ENCODE results near the gene NAPB.

Gene NAPB

DNA sequence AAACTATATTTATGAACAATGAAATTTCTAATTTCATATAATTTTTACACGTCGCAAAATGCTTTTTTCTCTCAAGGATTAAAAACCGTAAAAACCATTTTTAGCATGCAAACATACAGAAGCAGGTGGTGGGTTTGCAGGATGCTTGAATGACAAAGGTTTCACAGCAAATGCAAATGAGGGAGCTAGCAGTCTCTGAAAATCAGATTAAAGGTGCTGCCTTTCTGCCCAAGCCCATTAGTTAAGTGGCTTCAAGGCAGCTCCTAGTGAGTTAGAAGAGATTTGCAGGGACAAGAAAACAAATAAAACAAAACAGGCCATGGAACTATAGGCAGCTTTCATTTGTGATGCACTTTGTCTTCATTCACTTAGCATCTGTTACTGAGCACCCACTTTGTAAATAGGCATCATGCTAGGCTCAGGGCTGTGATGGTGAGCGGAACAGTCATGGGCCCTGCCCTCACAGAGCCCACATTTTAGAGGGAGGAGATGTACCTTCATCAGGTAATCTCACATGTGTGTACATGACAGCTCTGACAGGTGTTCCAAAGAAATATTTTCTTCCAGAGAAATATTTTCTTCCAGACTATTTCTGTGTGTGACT lies 29.5 kb downstream of the NAPB start:
- Histone ChIP-seq H3K27me3 (replicated peaks; ENCODE audit: control insufficient read depth, insufficient read depth, low read length, poor library complexity, severe bottlenecking) (no peaks in the 10 kb centered on the region), H3K36me3 (ENCODE audit: control insufficient read depth, insufficient read depth, low read length) (peaks cover 27% of the 10 kb centered on the region), H3K4me1 (ENCODE audit: control insufficient read depth, insufficient read depth, low read length, poor library complexity, severe bottlenecking) (no peaks in the 10 kb centered on the region), H3K27ac (ENCODE audit: insufficient read depth, low read length, poor library complexity, severe bottlenecking) (no peak overlapping the region), H3K4me3 (ENCODE audit: insufficient read depth, low read depth, low read length, poor library complexity, severe bottlenecking) (no peak overlapping the region), H3K9me3 (ENCODE audit: control insufficient read depth, low read length) (no peaks in the 10 kb centered on the region)
- no peak for DNase-seq

GRCh38 chr20:23390091-23390774 lies 31.1 kb downstream of the NAPB start:
- H3K36me3 ChIP-seq (ENCODE audit: control insufficient read depth, insufficient read depth, low read length) = peaks cover 27% of the 10 kb centered on the region

DNA sequence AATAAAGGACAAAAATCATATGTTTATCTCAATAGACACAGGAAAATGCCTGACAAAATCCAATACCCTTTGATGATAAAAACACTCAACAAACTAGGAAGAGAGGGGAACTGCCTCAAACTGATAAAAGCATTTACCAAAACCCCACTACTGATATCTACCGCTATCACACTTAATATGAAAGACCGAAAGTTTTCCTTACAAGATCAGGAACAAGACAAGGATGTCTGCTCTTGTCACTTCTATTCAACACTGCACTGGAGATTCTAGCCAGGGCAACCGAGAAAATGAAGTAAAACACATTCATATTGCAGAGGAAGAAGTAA lies 34.2 kb downstream of the NAPB start:
- Histone ChIP-seq H3K9me3 (ENCODE audit: control insufficient read depth, low read length) (no peaks in the 10 kb centered on the region), H3K4me1 (ENCODE audit: control insufficient read depth, insufficient read depth, low read length, poor library complexity, severe bottlenecking) (no peaks in the 10 kb centered on the region), H3K27me3 (replicated peaks; ENCODE audit: control insufficient read depth, insufficient read depth, low read length, poor library complexity, severe bottlenecking) (no peaks in the 10 kb centered on the region), H3K36me3 (ENCODE audit: control insufficient read depth, insufficient read depth, low read length) (peaks cover 10% of the 10 kb centered on the region), H3K27ac (ENCODE audit: insufficient read depth, low read length, poor library complexity, severe bottlenecking) (no peak overlapping the region), H3K4me3 (ENCODE audit: insufficient read depth, low read depth, low read length, poor library complexity, severe bottlenecking) (no peak overlapping the region)
- no peak for DNase-seq

More at GRCh38 chr20:23390091-23390774, 31.1 kb downstream of the NAPB start:
- no peak overlapping the region for H3K27ac ChIP-seq (ENCODE audit: insufficient read depth, low read length, poor library complexity, severe bottlenecking)
- no peak overlapping the region for H3K4me3 ChIP-seq (ENCODE audit: insufficient read depth, low read depth, low read length, poor library complexity, severe bottlenecking)
- H3K4me1 ChIP-seq (ENCODE audit: control insufficient read depth, insufficient read depth, low read length, poor library complexity, severe bottlenecking) = no peaks in the 10 kb centered on the region
- H3K27me3 ChIP-seq (replicated peaks; ENCODE audit: control insufficient read depth, insufficient read depth, low read length, poor library complexity, severe bottlenecking) = no peaks in the 10 kb centered on the region
- no peaks in the 10 kb centered on the region for H3K9me3 ChIP-seq (ENCODE audit: control insufficient read depth, low read length)
- DNase-seq = no peak

DNA sequence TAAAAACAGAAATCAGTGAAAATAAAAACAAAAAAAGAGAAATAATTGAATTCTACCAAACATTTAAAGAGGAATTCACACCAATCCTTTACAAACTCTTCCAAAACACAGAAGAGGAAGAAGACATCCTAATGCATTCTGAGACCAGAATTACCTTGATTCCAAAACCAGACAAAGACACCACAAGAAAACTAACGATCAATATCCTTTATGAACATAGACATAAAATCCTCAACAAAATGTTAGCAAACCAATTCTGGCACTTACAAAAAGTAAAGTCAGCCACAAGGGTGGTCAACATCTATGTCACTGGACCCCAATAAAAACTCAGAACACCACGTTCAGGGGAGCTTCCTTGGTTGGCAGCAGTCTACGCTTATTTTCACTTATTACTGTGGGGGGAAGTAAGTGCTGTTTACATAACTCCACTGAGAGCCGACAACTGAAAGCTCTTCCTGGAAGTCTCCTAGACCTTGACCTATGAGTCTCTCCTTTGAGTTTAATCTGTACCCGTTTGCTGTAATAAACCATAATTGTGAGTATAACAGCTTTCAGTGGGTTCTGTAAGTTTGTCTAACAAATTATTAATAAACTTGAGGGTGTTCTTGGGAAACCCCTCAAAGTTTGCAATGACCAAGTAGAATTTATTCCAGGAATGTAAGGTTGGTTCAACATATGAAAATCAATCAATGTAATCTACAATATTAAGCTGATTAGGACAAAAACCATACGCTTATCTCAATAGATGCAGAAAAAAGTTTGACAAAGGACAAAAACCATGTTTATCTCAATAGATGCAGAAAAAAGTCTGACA lies 34.8 kb downstream of the NAPB start:
- Histone ChIP-seq H3K4me1 (ENCODE audit: control insufficient read depth, insufficient read depth, low read length, poor library complexity, severe bottlenecking) (no peaks in the 10 kb centered on the region), H3K9me3 (ENCODE audit: control insufficient read depth, low read length) (no peaks in the 10 kb centered on the region), H3K27ac (ENCODE audit: insufficient read depth, low read length, poor library complexity, severe bottlenecking) (no peak overlapping the region), H3K4me3 (ENCODE audit: insufficient read depth, low read depth, low read length, poor library complexity, severe bottlenecking) (no peak overlapping the region), H3K36me3 (ENCODE audit: control insufficient read depth, insufficient read depth, low read length) (peaks cover 7% of the 10 kb centered on the region), H3K27me3 (replicated peaks; ENCODE audit: control insufficient read depth, insufficient read depth, low read length, poor library complexity, severe bottlenecking) (no peaks in the 10 kb centered on the region)
- no peak for DNase-seq

DNA sequence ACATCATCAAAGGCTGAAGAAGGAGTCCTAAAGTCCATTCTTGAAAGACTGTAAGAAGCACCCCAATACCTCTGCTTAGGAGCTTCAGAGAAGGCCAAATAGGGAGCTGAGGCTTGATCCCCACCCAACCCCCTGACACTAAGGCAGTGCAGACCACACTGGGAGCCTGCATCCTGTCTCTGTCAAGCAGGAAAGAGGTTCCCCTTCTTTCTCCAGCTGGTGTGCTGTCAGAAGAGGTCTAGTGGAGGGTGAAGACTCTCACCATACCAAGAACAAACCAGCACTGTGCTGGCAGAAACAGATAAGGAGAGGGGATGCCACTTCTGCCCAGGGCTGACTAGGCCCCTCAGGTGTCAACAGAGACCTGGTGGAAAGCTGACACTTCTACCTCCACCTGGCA lies 39.4 kb downstream of the NAPB start:
- no peak for DNase-seq
- Histone ChIP-seq H3K36me3 (ENCODE audit: control insufficient read depth, insufficient read depth, low read length) (peaks cover 14% of the 10 kb centered on the region), H3K9me3 (ENCODE audit: control insufficient read depth, low read length) (no peaks in the 10 kb centered on the region), H3K4me3 (ENCODE audit: insufficient read depth, low read depth, low read length, poor library complexity, severe bottlenecking) (no peak overlapping the region), H3K4me1 (ENCODE audit: control insufficient read depth, insufficient read depth, low read length, poor library complexity, severe bottlenecking) (no peaks in the 10 kb centered on the region), H3K27ac (ENCODE audit: insufficient read depth, low read length, poor library complexity, severe bottlenecking) (no peak overlapping the region), H3K27me3 (replicated peaks; ENCODE audit: control insufficient read depth, insufficient read depth, low read length, poor library complexity, severe bottlenecking) (no peaks in the 10 kb centered on the region)

DNA sequence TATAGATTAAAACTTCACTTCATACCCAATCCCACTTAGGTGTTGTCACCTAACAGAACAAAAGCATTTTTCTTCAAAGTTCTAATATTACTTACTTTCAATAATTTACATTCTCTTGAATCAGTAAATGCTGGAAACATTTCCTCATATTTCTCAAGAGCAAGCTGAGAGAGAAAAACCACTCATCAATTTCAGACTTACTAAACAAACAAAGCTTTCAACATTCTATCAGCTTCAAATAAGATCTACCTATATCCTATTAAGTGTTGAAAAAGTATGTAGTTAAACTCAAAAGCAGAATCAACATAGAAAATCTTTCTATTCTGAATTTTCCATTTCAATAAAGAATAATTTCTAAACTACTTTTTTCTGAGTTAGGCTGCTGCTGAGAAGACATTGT lies 41.5 kb downstream of the NAPB start:
- peaks cover 25% of the 10 kb centered on the region for H3K36me3 ChIP-seq (ENCODE audit: control insufficient read depth, insufficient read depth, low read length)
- no peak overlapping the region for H3K4me3 ChIP-seq (ENCODE audit: insufficient read depth, low read depth, low read length, poor library complexity, severe bottlenecking)
- no peak for DNase-seq

GRCh38 chr20:23375827-23376226 lies 45.5 kb downstream of the NAPB start:
- Histone ChIP-seq H3K4me1 (ENCODE audit: control insufficient read depth, insufficient read depth, low read length, poor library complexity, severe bottlenecking) (no peaks in the 10 kb centered on the region), H3K36me3 (ENCODE audit: control insufficient read depth, insufficient read depth, low read length) (peaks cover 47% of the 10 kb centered on the region), H3K9me3 (ENCODE audit: control insufficient read depth, low read length) (no peaks in the 10 kb centered on the region), H3K27me3 (replicated peaks; ENCODE audit: control insufficient read depth, insufficient read depth, low read length, poor library complexity, severe bottlenecking) (no peaks in the 10 kb centered on the region), H3K4me3 (ENCODE audit: insufficient read depth, low read depth, low read length, poor library complexity, severe bottlenecking) (no peak overlapping the region), H3K27ac (ENCODE audit: insufficient read depth, low read length, poor library complexity, severe bottlenecking) (no peak overlapping the region)
- no peak for DNase-seq

More for the DNA sequence above, 41.5 kb downstream of the NAPB start:
- H3K27me3 ChIP-seq (replicated peaks; ENCODE audit: control insufficient read depth, insufficient read depth, low read length, poor library complexity, severe bottlenecking) = no peaks in the 10 kb centered on the region
- no peaks in the 10 kb centered on the region for H3K9me3 ChIP-seq (ENCODE audit: control insufficient read depth, low read length)
- H3K27ac ChIP-seq (ENCODE audit: insufficient read depth, low read length, poor library complexity, severe bottlenecking) = no peak overlapping the region
- no peaks in the 10 kb centered on the region for H3K4me1 ChIP-seq (ENCODE audit: control insufficient read depth, insufficient read depth, low read length, poor library complexity, severe bottlenecking)

- no peaks in the 10 kb centered on the region for H3K27me3 ChIP-seq (replicated peaks; ENCODE audit: control insufficient read depth, insufficient read depth, low read length, poor library complexity, severe bottlenecking)
- DNase-seq = no peak
- no peak overlapping the region for H3K27ac ChIP-seq (ENCODE audit: insufficient read depth, low read length, poor library complexity, severe bottlenecking)
- H3K36me3 ChIP-seq (ENCODE audit: control insufficient read depth, insufficient read depth, low read length) = peaks cover 58% of the 10 kb centered on the region
- H3K4me3 ChIP-seq (ENCODE audit: insufficient read depth, low read depth, low read length, poor library complexity, severe bottlenecking) = no peak overlapping the region
- H3K4me1 ChIP-seq (ENCODE audit: control insufficient read depth, insufficient read depth, low read length, poor library complexity, severe bottlenecking) = no peaks in the 10 kb centered on the region
- H3K9me3 ChIP-seq (ENCODE audit: control insufficient read depth, low read length) = no peaks in the 10 kb centered on the region
Measured at GRCh38 chr20:23374441-23374840, 46.8 kb downstream of the NAPB start.

GRCh38 chr20:23371496-23371895 lies 49.8 kb downstream of the NAPB start:
- H3K27me3 ChIP-seq (replicated peaks; ENCODE audit: control insufficient read depth, insufficient read depth, low read length, poor library complexity, severe bottlenecking) = no peaks in the 10 kb centered on the region
- no peaks in the 10 kb centered on the region for H3K4me1 ChIP-seq (ENCODE audit: control insufficient read depth, insufficient read depth, low read length, poor library complexity, severe bottlenecking)
- DNase-seq = no peak
- no peaks in the 10 kb centered on the region for H3K9me3 ChIP-seq (ENCODE audit: control insufficient read depth, low read length)
- no peak overlapping the region for H3K4me3 ChIP-seq (ENCODE audit: insufficient read depth, low read depth, low read length, poor library complexity, severe bottlenecking)
- peaks cover 55% of the 10 kb centered on the region for H3K36me3 ChIP-seq (ENCODE audit: control insufficient read depth, insufficient read depth, low read length)
- no peak overlapping the region for H3K27ac ChIP-seq (ENCODE audit: insufficient read depth, low read length, poor library complexity, severe bottlenecking)

DNA sequence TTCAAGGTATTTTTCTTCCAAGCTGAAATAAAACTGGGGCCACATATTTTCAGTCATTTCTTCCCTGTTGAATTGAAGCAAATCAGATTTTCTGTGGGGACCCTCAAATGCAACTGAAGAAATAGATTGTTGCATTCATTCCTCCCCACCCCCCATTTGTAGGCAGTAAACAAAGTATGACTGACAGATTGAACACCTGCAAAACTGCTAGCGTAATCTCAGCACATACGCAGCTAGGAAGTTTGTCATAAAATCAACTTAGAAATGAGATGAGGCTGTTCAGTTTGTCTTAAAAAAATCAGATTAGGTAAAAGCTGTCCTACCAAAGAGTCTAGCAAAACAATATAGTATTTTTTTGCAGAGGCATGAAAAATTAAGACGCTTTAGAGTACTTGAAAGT lies 50.4 kb downstream of the NAPB start:
- peaks cover 52% of the 10 kb centered on the region for H3K36me3 ChIP-seq (ENCODE audit: control insufficient read depth, insufficient read depth, low read length)
- no peak overlapping the region for H3K4me3 ChIP-seq (ENCODE audit: insufficient read depth, low read depth, low read length, poor library complexity, severe bottlenecking)
- H3K4me1 ChIP-seq (ENCODE audit: control insufficient read depth, insufficient read depth, low read length, poor library complexity, severe bottlenecking) = peaks cover 2% of the 10 kb centered on the region
- no peaks in the 10 kb centered on the region for H3K27me3 ChIP-seq (replicated peaks; ENCODE audit: control insufficient read depth, insufficient read depth, low read length, poor library complexity, severe bottlenecking)
- no peak overlapping the region for H3K27ac ChIP-seq (ENCODE audit: insufficient read depth, low read length, poor library complexity, severe bottlenecking)
- DNase-seq = no peak
- no peaks in the 10 kb centered on the region for H3K9me3 ChIP-seq (ENCODE audit: control insufficient read depth, low read length)

Data from effector memory CD4-positive, alpha-beta T cell (primary cell).